GM23338 (cell line): Measurements from ENCODE around the gene CARD9. TPM values are rescaled to one million over a fixed set of nuclear protein-coding genes. Genes with fewer than 3 reads are reported as not detected.

Experiments
- ATAC-seq: fragments of 200-7000 bp; cut with Tn5 transposase; 3 replicates; pipeline ENCODE4 v1.9.1; 2020
- DNase-seq: peaks from one replicate; pipeline ENCODE4 v3.0.0-alpha.2; 2015; ENCODE audit warnings: low spot score
- H2AFZ ChIP-seq: fragments of 200-600 bp; sonication (generic); 2 replicates; pipeline ENCODE4 v1.8.0; 2016; ENCODE audit warnings: antibody characterized with exemption, mild to moderate bottlenecking, moderate library complexity
- H3F3A ChIP-seq: fragments of 200-600 bp; sonication (generic); replicated peaks from 2 replicates; pipeline ENCODE4 v1.8.0; 2017; ENCODE audit warnings: antibody characterized with exemption, mixed run types, low read depth
- H3K27ac ChIP-seq: fragments of 200-600 bp; sonication (generic); 2 replicates; pipeline ENCODE4 v1.6.1; 2016; ENCODE audit warnings: low read depth
- H3K27me3 ChIP-seq: fragments of 200-600 bp; sonication (generic); 2 replicates; pipeline ENCODE4 v1.8.0; 2016; ENCODE audit warnings: mild to moderate bottlenecking, mixed run types, moderate library complexity; ENCODE audit not compliant: insufficient read depth
- H3K36me3 ChIP-seq: fragments of 200-600 bp; sonication (generic); 2 replicates; pipeline ENCODE4 v1.8.0; 2016; ENCODE audit warnings: mild to moderate bottlenecking; ENCODE audit not compliant: insufficient read depth
- H3K4me1 ChIP-seq: fragments of 200-600 bp; sonication (generic); 2 replicates; pipeline ENCODE4 v1.8.0; 2016; ENCODE audit warnings: mild to moderate bottlenecking, moderate library complexity; ENCODE audit not compliant: insufficient read depth
- H3K4me2 ChIP-seq: fragments of 200-600 bp; sonication (generic); 2 replicates; pipeline ENCODE4 v1.7.1; 2017; ENCODE audit warnings: mixed run types
- H3K4me3 ChIP-seq: fragments of 200-600 bp; sonication (generic); 2 replicates; pipeline ENCODE4 v1.6.1; 2016; ENCODE audit warnings: mixed run types
- H3K79me2 ChIP-seq: fragments of 200-600 bp; sonication (generic); replicated peaks from 2 replicates; pipeline ENCODE4 v1.8.0; 2017; ENCODE audit warnings: mild to moderate bottlenecking; ENCODE audit not compliant: insufficient read depth
- H3K9me2 ChIP-seq: fragments of 200-600 bp; sonication (generic); 2 replicates; pipeline ENCODE4 v1.8.0; 2017; ENCODE audit not compliant: insufficient read depth
- H4K20me1 ChIP-seq: fragments of 200-600 bp; sonication (generic); replicated peaks from 2 replicates; pipeline ENCODE4 v1.8.0; 2017; ENCODE audit warnings: mild to moderate bottlenecking; ENCODE audit not compliant: insufficient read depth
- H3K27ac Mint-ChIP-seq: 2 replicates; pipeline ENCODE4 v1.8.0; 2020; ENCODE audit warnings: inconsistent platforms, mild to moderate bottlenecking, moderate library complexity, mixed read lengths
- H3K27me3 Mint-ChIP-seq: 3 replicates; pipeline ENCODE4 v1.8.0; 2022; ENCODE audit warnings: low read depth, mild to moderate bottlenecking, moderate library complexity, mixed read lengths, inconsistent platforms; ENCODE audit not compliant: insufficient read depth, poor library complexity
- H3K36me3 Mint-ChIP-seq: 3 replicates; pipeline ENCODE4 v1.8.0; 2021; ENCODE audit warnings: low read depth, mild to moderate bottlenecking, inconsistent platforms, moderate library complexity, mixed read lengths
- H3K4me1 Mint-ChIP-seq: 3 replicates; pipeline ENCODE4 v1.8.0; 2020; ENCODE audit warnings: mild to moderate bottlenecking, inconsistent platforms, mixed read lengths
- H3K4me3 Mint-ChIP-seq: 3 replicates; pipeline ENCODE4 v1.8.0; 2021; ENCODE audit warnings: moderate library complexity, mild to moderate bottlenecking, inconsistent platforms, mixed read lengths
- H3K9me3 Mint-ChIP-seq: 3 replicates; pipeline ENCODE4 v1.8.0; 2020; ENCODE audit warnings: moderate library complexity, mild to moderate bottlenecking, inconsistent platforms, mixed read lengths
- JUNB ChIP-seq: IDR thresholded peaks from one replicate; pipeline ENCODE4 v1.6.1; 2016; ENCODE audit warnings: antibody characterized with exemption; ENCODE audit not compliant: unreplicated experiment
- NANOG ChIP-seq: IDR thresholded peaks from 2 replicates; pipeline ENCODE4 v1.6.1; 2016; ENCODE audit warnings: antibody characterized with exemption, borderline replicate concordance
- POLR2AphosphoS5 ChIP-seq: IDR thresholded peaks from 2 replicates; pipeline ENCODE4 v1.6.1; 2016; ENCODE audit warnings: antibody characterized with exemption, low read depth
- STAT1 ChIP-seq: IDR thresholded peaks from one replicate; pipeline ENCODE4 v1.6.1; 2016; ENCODE audit warnings: antibody characterized with exemption; ENCODE audit not compliant: unreplicated experiment
- ZNF114 ChIP-seq: fragments of 250-450 bp; sonication (Bioruptor Pico); IDR thresholded peaks from 2 replicates; pipeline ENCODE4 v1.5.0; 2020; ENCODE audit warnings: mild to moderate bottlenecking, moderate library complexity
- polyA plus RNA-seq: library from polyadenylated mRNA; unstranded; fragments of >200 nt; fragmentation: Nextera tagmentation; extraction: Ambion mirVana; gene quantifications from 2 replicates; pipeline ENCODE4 v1.2.1, GENCODE V29; 2016
- total RNA-seq: library from RNA; depleted of rRNA; stranded (reverse); fragments of >200 nt; shearing (Covaris generic); gene quantifications from 2 replicates; pipeline ENCODE4 v1.2.3, GENCODE V29; 2014
- TF ChIP-seq, protein P1 (sequence below): IDR thresholded peaks from 2 replicates; pipeline ENCODE4 v1.6.1; 2016; ENCODE audit warnings: antibody characterized with exemption
- TF ChIP-seq, protein P2 (sequence below), 2 experiments: fragments of 200-600 bp in 1 of 2; sonication (generic) in 1 of 2; conservative IDR thresholded peaks; 2 replicates each; pipeline versions ENCODE4 v1.5.1 to v1.6.1; 2016 to 2017; ENCODE audit warnings: antibody characterized with exemption in 2 of 2, low read depth in 2 of 2, mild to moderate bottlenecking in 2 of 2, moderate library complexity in 1 of 2
- TF ChIP-seq, protein P3 (sequence below): IDR thresholded peaks from one replicate; pipeline ENCODE4 v1.6.1; 2018; ENCODE audit warnings: antibody characterized with exemption; ENCODE audit not compliant: unreplicated experiment

CARD9 gene
- total and polyA plus RNA-seq, 2 experiments from 2014 or later, result 0.49 to 0.63 TPM

DNA sequence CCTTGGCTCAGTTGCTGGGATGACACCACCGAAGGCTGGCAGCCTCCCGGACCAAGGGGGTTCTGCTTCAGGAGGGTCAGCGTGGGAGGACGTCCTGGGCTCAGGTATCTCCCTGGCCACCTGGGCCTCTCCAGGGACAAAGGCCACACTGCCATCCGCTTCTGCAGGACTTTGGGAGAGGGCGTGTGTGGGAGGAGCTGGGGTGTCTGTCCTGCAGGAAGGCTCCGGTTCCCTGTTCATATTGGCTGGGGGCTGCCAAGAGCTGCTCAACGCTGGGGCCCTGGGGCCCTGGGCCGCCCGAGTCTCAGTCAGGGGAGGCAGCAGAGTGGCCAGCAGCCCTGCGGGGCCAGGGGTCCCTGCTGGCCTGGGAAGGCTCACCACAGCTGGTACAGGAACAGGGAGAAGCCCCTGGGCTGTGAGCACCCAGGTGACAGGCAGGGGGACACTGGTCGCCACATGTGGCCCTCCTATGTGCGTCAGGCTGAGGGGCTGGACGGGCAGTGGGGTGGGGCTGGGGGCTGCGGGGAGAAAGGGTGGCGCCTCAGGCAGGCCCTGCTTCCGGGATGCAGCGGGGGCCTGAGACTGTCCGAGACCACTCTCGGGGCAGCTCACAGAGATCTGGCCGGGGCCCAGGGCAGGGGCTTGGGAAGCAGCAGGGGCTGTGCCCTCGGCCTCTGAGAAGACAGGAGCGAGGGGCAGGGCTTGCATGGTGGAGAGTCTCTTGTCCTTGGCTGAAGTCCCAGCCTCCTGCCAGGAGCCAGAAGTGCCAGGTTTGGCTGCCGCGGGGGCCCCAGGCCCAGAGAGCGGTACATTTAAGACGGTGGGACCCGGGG lies 4.9 kb upstream of the CARD9 start:
- no peak overlapping the region for H3K4me2 ChIP-seq
- H3K4me1 Mint-ChIP-seq, result no peaks in the 10 kb centered on the region
- H3K9me2 ChIP-seq, result no peaks in the 10 kb centered on the region
- no peak overlapping the region for H3K27ac ChIP-seq
- no peak overlapping the region for H3K4me3 Mint-ChIP-seq
- ATAC-seq, result no peak
- H3K4me1 ChIP-seq, result no peaks in the 10 kb centered on the region
- TF ChIP-seq ZNF114 (no peak), POLR2AphosphoS5 (no peak)
- H3K27me3 Mint-ChIP-seq, result peaks cover 3% of the 10 kb centered on the region
- DNase-seq, result no peak
- H3K36me3 Mint-ChIP-seq, result peaks cover 18% of the 10 kb centered on the region
- H3K4me3 ChIP-seq, result no peak overlapping the region
- H3K27ac Mint-ChIP-seq, result no peak overlapping the region
- H3K36me3 ChIP-seq, result no peaks in the 10 kb centered on the region
- H3F3A ChIP-seq, result no peaks in the 10 kb centered on the region
- peaks cover 4% of the 10 kb centered on the region; the same call in 1 of the 2 replicates for H4K20me1 ChIP-seq
- no peaks in the 10 kb centered on the region for H3K27me3 ChIP-seq
- no peak overlapping the region for H2AFZ ChIP-seq
- no peaks in the 10 kb centered on the region for H3K79me2 ChIP-seq
- no peaks in the 10 kb centered on the region for H3K9me3 Mint-ChIP-seq

DNA sequence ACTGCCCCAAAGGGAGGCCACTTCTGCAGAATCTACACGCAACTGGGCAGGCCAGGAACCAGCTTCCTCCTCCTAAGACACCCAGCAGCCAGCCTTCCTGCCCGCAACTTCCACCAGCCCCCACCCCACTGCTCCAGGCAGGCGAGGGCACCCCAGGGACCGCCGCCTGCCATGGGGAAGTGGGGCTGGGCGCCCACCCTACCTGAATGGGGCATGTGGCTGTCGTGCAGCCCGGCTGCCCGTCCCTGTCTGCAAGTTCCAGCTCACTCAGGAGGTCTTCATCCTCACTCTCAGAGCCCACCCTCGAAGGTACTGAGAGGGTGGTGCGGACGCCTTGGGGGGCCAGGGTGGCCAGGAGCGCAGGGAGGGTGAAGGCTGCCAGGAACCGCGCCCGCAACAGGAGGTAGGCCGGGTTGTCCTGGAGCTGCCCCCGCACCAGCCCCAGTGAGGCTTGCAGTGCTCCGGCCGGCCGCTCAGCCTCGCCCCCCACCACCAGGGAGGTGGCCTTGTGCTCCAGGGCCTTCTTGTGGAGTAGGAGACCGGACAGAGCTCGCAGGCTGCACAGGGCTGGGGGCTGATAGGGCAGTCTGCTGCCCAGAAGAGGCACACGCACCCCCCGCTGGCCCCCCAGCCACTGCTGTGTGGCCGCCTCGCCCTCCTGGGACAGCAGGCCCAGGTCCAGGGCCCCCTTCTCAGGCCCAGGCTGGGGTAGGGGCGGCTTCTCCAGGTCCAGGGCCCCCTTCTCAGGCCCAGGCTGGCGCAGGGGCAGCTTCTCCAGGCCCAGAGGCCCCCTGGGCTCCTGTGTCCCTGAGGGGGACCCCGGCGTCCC lies 4.1 kb upstream of the CARD9 start:
- Histone ChIP-seq H3K4me3 (no peak overlapping the region), H3K4me1 (no peaks in the 10 kb centered on the region), H3K27ac (no peak overlapping the region), H3K36me3 (no peaks in the 10 kb centered on the region), H3K9me2 (no peaks in the 10 kb centered on the region), H3K27me3 (no peaks in the 10 kb centered on the region), H3K79me2 (no peaks in the 10 kb centered on the region), H2AFZ (no peak overlapping the region), H3F3A (no peaks in the 10 kb centered on the region), H4K20me1 (peaks cover 4% of the 10 kb centered on the region; the same call in 1 of the 2 replicates), H3K4me2 (no peak overlapping the region)
- H3K4me1 Mint-ChIP-seq, result no peaks in the 10 kb centered on the region
- peaks cover 3% of the 10 kb centered on the region for H3K27me3 Mint-ChIP-seq
- ATAC-seq (no peak), DNase-seq (no peak)
- H3K36me3 Mint-ChIP-seq, result peaks cover 15% of the 10 kb centered on the region
- no peaks in the 10 kb centered on the region for H3K9me3 Mint-ChIP-seq
- H3K4me3 Mint-ChIP-seq, result no peak overlapping the region
- H3K27ac Mint-ChIP-seq, result no peak overlapping the region
- TF ChIP-seq, protein P1, sequence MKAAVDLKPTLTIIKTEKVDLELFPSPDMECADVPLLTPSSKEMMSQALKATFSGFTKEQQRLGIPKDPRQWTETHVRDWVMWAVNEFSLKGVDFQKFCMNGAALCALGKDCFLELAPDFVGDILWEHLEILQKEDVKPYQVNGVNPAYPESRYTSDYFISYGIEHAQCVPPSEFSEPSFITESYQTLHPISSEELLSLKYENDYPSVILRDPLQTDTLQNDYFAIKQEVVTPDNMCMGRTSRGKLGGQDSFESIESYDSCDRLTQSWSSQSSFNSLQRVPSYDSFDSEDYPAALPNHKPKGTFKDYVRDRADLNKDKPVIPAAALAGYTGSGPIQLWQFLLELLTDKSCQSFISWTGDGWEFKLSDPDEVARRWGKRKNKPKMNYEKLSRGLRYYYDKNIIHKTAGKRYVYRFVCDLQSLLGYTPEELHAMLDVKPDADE, result no peak
- TF ChIP-seq, protein P2, sequence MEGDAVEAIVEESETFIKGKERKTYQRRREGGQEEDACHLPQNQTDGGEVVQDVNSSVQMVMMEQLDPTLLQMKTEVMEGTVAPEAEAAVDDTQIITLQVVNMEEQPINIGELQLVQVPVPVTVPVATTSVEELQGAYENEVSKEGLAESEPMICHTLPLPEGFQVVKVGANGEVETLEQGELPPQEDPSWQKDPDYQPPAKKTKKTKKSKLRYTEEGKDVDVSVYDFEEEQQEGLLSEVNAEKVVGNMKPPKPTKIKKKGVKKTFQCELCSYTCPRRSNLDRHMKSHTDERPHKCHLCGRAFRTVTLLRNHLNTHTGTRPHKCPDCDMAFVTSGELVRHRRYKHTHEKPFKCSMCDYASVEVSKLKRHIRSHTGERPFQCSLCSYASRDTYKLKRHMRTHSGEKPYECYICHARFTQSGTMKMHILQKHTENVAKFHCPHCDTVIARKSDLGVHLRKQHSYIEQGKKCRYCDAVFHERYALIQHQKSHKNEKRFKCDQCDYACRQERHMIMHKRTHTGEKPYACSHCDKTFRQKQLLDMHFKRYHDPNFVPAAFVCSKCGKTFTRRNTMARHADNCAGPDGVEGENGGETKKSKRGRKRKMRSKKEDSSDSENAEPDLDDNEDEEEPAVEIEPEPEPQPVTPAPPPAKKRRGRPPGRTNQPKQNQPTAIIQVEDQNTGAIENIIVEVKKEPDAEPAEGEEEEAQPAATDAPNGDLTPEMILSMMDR (conservative IDR thresholded peaks at IDR 0.05; ENCODE audit: low read depth in 2 of 2), result no peak
- TF ChIP-seq STAT1 (no peak), JUNB (no peak), POLR2AphosphoS5 (no peak), NANOG (no peak)
- TF ChIP-seq, protein P3, sequence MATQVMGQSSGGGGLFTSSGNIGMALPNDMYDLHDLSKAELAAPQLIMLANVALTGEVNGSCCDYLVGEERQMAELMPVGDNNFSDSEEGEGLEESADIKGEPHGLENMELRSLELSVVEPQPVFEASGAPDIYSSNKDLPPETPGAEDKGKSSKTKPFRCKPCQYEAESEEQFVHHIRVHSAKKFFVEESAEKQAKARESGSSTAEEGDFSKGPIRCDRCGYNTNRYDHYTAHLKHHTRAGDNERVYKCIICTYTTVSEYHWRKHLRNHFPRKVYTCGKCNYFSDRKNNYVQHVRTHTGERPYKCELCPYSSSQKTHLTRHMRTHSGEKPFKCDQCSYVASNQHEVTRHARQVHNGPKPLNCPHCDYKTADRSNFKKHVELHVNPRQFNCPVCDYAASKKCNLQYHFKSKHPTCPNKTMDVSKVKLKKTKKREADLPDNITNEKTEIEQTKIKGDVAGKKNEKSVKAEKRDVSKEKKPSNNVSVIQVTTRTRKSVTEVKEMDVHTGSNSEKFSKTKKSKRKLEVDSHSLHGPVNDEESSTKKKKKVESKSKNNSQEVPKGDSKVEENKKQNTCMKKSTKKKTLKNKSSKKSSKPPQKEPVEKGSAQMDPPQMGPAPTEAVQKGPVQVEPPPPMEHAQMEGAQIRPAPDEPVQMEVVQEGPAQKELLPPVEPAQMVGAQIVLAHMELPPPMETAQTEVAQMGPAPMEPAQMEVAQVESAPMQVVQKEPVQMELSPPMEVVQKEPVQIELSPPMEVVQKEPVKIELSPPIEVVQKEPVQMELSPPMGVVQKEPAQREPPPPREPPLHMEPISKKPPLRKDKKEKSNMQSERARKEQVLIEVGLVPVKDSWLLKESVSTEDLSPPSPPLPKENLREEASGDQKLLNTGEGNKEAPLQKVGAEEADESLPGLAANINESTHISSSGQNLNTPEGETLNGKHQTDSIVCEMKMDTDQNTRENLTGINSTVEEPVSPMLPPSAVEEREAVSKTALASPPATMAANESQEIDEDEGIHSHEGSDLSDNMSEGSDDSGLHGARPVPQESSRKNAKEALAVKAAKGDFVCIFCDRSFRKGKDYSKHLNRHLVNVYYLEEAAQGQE, result no peak
